ENCODE data around the gene LBHD2. TPM values are rescaled to one million over a fixed set of nuclear protein-coding genes. Genes with fewer than 3 reads are reported as not detected.

Gene LBHD2
- total and polyA plus RNA-seq, 2 of the 8 experiments (the other 6 are each of a cell fraction or from before 2014, with no cell fraction given): not detected

- TF ChIP-seq EP300 (IDR thresholded peaks at IDR 0.05; ENCODE audit: borderline replicate concordance in 1 of 2, low read depth in 2 of 2, low read length in 2 of 2): no peak
- TF ChIP-seq CREB1 (IDR thresholded peaks at IDR 0.05): no peak
- no peak for TF ChIP-seq FOSL1 (IDR thresholded peaks at IDR 0.05; ENCODE audit: insufficient read depth, low read depth, low read length)
Observed at GRCh38 chr14:103103461-103104388, 19.7 kb downstream of the LBHD2 start (continued).
